Uterus (tissue), 2 donors: Measurements from ENCODE around the gene TIMM44.

Experiments used
- CTCF ChIP-seq, 4 experiments: fragments of 200-600 bp in 2 of 4; fragments of 450-650 bp in 2 of 4; sonication (generic) in 2 of 4; IDR thresholded peaks; one replicate each; pipeline ENCODE4 v1.5.1; 2016 to 2019; ENCODE audit warnings: antibody characterized with exemption in 4 of 4, mild to moderate bottlenecking in 2 of 4, moderate library complexity in 1 of 4
- POLR2A ChIP-seq, 2 donors: fragments of 450-650 bp; IDR thresholded peaks; one replicate each; pipeline ENCODE4 v1.6.1; 2016; ENCODE audit warnings: antibody characterized with exemption in 2 of 2, mild to moderate bottlenecking in 1 of 2, moderate library complexity in 1 of 2

- no peak for TF ChIP-seq CTCF (IDR thresholded peaks at IDR 0.05)
- no peak for TF ChIP-seq POLR2A (IDR thresholded peaks at IDR 0.05)
These were observed 40.6 kb downstream of the TIMM44 start for GRCh38 chr19:7902796-7903243.
